ENCODE results near the gene SLC20A1.

- no peak for TF ChIP-seq POLR2AphosphoS5 (IDR thresholded peaks at IDR 0.05; ENCODE audit: low read depth, low read length)
- no peak for TF ChIP-seq POLR2A (IDR thresholded peaks at IDR 0.05; ENCODE audit: low read depth, low read length)
- TF ChIP-seq TAF1 (IDR thresholded peaks at IDR 0.05; ENCODE audit: borderline replicate concordance, low read depth, low read length), result no peak
Measured at GRCh38 chr2:112642966-112643365, 2.8 kb upstream of the SLC20A1 start.
